IPS-NIHi7 (cell line): ENCODE results near the gene TRIM46.
"Not testable (repeated sequence)": the region's sequence is repeated elsewhere in the genome, so short reads cannot be mapped to it uniquely, and the experiment has no call there.

ENCODE experiments used
- DNase-seq: peaks from one replicate; pipeline ENCODE4 v3.0.0; 2012; ENCODE audit warnings: mixed read lengths; ENCODE audit errors: extremely low spot score

TRIM46 gene

GRCh38 chr1:155186067-155186793 lies 12.6 kb downstream of the TRIM46 start:
- DNase-seq, result no peak

- no peak for DNase-seq
Measured at GRCh38 chr1:155186794-155187455, 13.3 kb downstream of the TRIM46 start.

- DNase-seq, result no peak
Measured at GRCh38 chr1:155187456-155187891, 13.8 kb downstream of the TRIM46 start.

- DNase-seq, result no peak
Measured at GRCh38 chr1:155188268-155188667, 14.6 kb downstream of the TRIM46 start.

- not testable (repeated sequence) for DNase-seq
Measured at GRCh38 chr1:155189926-155190325, 16.3 kb downstream of the TRIM46 start.

GRCh38 chr1:155191904-155192303 lies 18.3 kb downstream of the TRIM46 start:
- DNase-seq, result no peak

GRCh38 chr1:155192346-155193274 lies 19.0 kb downstream of the TRIM46 start:
- peak; percentile 69 for DNase-seq

- peak; percentile 89 for DNase-seq
Measured at GRCh38 chr1:155193275-155193990, 19.8 kb downstream of the TRIM46 start.

GRCh38 chr1:155193991-155194240 lies 20.3 kb downstream of the TRIM46 start:
- not testable (repeated sequence) for DNase-seq

GRCh38 chr1:155195201-155196102 lies 21.8 kb downstream of the TRIM46 start:
- no peak for DNase-seq

GRCh38 chr1:155196103-155196892 lies 22.6 kb downstream of the TRIM46 start:
- peak; percentile 88 for DNase-seq

GRCh38 chr1:155196893-155197638 lies 23.4 kb downstream of the TRIM46 start:
- no peak for DNase-seq

GRCh38 chr1:155197901-155198546 lies 24.4 kb downstream of the TRIM46 start:
- no peak for DNase-seq

- no peak for DNase-seq
Measured at GRCh38 chr1:155198547-155198906, 24.9 kb downstream of the TRIM46 start.

- no peak for DNase-seq
Measured at GRCh38 chr1:155199792-155200191, 26.1 kb downstream of the TRIM46 start.

GRCh38 chr1:155200920-155201319 lies 27.3 kb downstream of the TRIM46 start:
- DNase-seq, result no peak

GRCh38 chr1:155202198-155202597 lies 28.5 kb downstream of the TRIM46 start:
- no peak for DNase-seq

- no peak for DNase-seq
Measured at GRCh38 chr1:155202731-155203515, 29.3 kb downstream of the TRIM46 start.
